Hepatic stellate cell (primary cell): ENCODE data around the gene FOXJ3.

ENCODE experiments used
- DNase-seq: peaks from one replicate; pipeline ENCODE4 v3.0.0; 2011; ENCODE audit warnings: low spot score

The FOXJ3 gene

DNA sequence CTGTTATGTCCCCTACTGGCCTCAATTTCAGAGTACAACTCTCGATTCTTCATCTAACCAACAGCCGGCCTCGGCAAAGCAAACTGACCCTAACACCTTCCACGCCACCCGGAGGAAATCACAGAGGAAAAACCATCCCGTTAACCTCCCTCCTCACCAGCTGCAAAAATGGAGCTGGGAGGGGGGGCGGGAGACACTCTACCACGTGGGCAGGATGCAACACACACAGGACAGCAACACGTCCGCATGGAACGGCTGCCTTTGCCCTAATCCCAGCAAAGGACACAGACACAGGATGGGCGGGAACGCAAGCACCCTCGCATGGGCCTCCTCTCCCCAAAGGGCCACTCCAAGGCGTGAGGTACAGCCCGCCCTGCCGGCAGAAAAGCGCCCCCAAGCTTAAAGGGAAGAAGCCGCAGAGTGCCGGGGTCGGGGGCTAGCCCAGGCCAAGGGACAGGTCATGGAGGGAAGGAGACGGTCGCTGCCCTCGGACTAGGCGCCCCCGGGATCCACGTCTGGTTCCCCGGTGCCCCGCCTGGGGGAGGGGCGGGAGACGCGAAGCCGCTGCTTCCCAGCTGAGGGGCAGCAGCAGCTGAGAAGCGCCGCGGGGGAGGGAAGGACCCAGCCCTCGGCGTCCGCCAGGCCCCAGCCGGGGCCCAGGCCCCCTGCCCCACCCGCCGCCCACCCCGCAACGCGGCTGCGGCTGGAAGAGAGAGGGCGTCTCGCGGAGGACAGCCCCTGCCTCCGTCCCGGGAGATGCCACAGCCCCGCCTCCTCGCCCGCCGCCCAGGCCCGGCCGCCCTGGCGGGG is 590 bp downstream of the FOXJ3 start:
- DNase-seq, result peak; percentile 72

DNA sequence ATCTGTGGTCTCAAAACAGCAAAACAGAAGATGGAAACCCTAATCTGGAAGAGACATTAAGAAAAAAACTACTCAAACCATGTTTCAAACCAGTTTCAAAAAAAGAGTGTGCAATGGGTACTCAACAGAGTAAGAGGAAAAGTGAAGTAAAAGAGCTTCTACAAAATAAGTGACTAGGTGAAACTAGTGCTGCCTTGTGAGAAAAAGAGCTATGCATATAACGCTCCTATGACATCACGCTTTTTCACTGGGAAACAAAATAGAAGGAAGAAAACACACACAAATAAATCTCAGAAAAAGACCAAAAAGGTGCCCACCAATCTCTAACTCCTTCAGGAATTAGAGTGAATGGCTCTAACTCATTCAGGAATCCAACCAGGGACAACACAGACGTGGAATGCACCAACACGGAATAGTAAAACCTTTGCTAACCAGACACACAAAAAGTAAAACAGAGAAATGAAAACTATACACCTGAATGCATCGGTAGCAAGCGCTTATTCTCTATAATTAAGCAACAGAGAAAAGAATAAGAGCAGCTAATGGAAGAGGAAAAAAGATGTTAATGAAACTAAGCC is 1.3 kb downstream of the FOXJ3 start:
- DNase-seq, result no peak

- DNase-seq, result no peak
Observed at GRCh38 chr1:42332877-42333276, 2.2 kb downstream of the FOXJ3 start.

GRCh38 chr1:42330215-42330614 is 4.8 kb downstream of the FOXJ3 start:
- DNase-seq, result no peak

- no peak for DNase-seq
Observed at GRCh38 chr1:42328916-42329496, 6.0 kb downstream of the FOXJ3 start.

GRCh38 chr1:42328047-42328625 is 6.9 kb downstream of the FOXJ3 start:
- DNase-seq, result no peak

GRCh38 chr1:42325014-42325402 is 10.0 kb downstream of the FOXJ3 start:
- no peak for DNase-seq

DNA sequence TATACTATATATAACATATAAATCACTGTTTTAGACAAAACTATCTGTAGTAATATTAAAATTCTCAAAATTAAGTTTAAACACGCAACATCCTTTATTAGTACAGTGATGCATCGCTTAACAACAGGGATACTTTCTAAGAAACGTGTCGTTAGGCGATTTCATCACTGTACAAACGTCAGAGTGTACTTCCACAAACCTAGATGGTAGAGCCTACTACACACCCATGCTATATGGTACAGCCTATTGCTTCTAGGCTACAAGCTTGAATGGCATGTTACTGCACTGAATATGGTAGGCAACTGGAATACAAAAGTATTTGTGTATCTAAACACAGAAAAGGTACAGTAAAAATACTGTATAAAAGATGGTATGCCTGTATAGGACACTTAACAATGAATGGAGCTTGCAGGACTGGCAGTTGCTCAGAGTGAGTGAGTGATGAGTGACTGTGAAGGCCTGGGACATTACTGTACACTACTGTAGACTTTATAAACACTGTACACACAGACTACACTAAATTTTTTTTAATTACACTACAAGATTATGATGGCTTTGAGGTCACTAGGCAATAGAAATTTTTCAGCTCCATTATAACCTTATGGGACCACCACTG is 10.5 kb downstream of the FOXJ3 start:
- DNase-seq, result no peak

DNA sequence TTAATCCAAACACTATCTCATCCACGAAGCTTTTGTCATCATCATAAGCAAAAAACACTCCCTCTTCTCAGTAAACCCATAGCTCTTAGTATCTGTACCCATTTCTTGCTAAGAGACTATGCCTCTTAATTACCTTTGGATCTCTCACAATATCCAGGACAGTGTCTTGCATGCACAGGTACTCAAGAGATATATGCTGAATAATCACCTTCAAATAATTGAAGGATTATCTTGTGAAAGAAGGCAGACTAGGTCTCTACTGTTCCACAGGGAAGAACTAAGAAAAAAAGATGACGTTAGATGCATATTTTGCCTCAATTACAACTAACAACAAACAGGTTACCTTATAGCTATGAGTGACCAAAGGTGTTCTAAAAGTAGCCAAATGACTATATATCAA is 11.5 kb downstream of the FOXJ3 start:
- DNase-seq, result no peak

DNA sequence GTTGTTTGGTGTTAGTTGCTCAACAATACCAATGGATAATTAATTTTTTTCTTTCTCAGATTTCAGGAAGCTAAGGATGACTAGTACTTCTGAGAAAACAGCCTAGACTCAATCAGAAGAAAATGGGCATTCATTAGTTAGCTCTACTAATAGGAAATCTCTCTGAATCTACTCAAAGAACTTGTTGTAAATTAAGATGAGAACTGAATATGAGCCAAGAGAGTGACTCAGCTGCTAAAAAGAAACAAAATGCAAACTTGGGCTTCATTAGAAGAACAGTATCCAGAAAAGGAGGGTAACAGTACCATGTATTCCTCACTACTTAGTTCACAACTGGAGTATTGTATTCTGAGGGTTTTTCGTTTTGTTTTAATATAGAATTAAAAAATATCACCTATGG is 12.5 kb downstream of the FOXJ3 start:
- DNase-seq, result no peak

DNA sequence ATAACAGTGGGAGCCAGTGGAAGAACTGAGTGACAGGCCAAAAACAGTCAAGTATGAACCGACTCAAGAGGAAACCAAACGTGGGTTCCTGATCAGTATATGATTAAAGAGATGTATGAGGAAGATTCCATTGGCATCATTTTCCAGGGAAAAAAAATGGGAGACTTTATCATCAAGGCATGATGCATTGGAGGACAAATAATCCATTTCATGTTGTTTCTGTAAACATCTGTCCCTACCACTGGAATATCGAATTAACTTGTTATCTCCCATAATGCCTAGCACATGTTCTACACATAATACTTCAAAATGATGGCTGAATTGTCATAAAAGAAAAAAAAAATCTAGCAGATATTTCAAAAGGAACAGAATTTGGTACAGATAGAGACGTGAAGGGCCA is 13.3 kb downstream of the FOXJ3 start:
- no peak for DNase-seq

DNA sequence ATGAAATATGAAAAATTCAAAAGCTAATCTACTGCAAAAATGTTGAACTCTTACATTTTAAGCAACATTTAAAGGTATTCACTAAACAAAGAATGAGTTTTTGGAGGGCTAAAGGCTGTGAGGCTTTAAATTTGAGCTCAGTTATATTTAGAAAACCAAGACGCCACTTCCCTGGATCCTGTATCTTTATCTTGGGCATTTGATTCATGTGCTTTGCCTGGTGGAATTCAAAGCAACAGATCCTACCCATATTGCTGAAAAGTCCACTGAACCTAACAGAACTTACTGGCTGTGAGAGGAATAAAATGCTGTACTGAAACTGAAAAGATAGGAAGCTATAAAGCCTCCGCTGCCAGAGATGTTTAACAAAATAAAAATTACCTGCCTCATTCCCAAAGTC is 14.3 kb downstream of the FOXJ3 start:
- no peak for DNase-seq

- DNase-seq, result no peak
Observed at GRCh38 chr1:42319871-42320484, 15.1 kb downstream of the FOXJ3 start.

DNA sequence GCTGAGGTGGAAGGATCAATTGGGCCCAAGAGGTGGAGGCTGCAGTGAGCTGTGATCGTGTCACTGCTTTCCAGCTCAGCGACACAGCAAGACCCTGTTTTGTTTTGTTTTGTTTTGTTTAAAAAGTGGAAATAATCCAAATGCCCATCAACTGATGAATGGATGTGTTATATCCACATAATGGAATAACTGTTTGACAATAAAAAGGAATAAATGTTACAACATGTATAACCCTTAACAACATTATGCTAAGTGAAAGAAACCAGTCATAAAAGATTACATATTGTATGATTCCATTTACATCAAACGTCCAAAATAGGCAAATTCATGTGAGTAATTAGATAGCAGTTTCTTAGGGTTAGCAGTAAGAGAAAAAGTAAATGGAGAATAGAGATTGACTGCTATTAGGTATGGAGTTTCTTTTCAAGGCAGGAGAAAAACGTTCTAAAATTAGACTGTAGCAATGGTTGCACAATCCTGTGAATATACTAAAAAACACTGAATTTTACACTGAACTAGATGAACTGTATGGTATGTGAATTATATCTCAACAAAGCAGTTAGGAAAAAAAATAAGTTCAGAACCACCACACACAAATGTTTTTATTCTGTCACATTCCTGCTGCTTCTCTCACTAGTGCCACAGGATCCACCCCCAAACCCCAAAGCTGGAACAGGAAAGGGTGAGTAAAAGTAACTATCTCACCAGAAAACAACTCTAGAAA is 15.7 kb downstream of the FOXJ3 start:
- peak; percentile 33 for DNase-seq

DNA sequence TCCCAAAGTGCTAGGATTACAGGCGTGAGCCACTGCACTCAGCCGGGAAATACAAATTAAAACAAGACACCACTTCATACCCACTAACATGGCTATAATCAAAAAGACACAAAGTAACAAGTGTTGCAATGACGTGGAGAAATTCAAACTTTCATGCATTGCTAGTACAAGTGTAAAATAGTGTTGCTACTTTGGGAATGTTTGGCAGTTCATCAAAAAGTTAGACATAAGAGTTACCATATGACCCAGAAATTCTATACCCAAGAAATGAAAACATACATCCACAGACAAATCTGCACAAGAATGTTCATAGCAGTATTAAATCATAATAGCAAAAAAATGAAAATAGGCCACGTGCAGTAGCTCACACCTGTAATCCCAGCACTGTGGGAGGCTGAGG is 16.4 kb downstream of the FOXJ3 start:
- no peak for DNase-seq

DNA sequence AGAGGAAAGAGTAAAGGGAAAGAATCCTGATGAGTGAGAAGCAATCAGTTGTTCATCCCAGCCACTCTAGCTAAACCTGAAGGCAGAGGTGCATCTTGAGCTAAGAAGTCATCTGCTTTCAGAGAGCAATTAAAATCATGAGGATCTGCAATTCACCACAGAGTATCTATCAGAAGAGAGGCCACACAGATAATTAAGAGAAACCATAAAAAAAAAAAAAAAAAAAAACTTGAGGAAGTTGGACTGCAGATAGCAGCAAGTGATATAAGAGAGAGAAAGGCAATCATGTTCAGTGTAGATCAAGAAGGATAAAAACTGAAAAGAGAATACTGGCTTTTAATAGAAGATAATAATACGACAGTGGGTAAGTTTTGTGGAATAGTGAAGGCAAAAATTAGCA is 17.7 kb downstream of the FOXJ3 start:
- DNase-seq, result no peak

GRCh38 chr1:42316292-42316691 is 18.7 kb downstream of the FOXJ3 start:
- DNase-seq, result no peak

DNA sequence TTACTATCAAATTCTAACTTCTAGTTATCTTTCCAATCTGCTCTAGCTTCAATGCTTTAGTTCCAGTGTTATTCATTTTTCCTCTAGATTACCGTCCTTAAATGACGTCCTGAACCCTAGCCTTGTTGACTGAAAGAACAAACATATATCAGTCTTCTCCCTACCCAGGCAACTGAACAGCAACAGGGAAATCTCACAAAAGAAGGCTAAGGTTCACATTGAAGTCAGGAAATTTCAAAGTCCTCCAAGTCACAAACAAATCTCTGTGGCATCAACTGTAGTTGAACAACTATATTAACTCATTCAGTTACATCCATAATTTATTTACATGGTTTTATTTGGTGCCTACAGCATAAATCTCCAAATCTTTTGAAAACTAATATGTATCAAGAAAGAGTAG is 19.5 kb downstream of the FOXJ3 start:
- DNase-seq, result no peak

DNA sequence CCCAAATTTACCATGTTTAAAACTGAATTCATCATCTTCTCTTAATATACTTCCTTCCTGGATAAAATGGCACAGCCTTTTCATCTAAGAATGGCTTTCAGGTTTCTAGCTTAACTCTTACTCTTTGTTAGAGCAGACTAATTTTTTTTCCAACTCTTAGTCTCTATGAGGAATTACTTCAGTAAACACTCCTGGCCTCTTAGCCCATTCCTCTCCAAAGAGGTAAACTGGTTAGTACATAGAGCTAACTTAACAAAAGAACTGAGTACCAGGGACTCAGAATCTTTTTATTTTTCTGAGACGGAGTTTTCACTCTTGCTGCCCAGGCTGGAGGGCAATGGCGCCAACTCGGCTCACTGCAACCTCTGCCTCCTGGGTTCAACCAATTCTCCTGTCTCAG is 21.1 kb downstream of the FOXJ3 start:
- DNase-seq, result no peak

DNA sequence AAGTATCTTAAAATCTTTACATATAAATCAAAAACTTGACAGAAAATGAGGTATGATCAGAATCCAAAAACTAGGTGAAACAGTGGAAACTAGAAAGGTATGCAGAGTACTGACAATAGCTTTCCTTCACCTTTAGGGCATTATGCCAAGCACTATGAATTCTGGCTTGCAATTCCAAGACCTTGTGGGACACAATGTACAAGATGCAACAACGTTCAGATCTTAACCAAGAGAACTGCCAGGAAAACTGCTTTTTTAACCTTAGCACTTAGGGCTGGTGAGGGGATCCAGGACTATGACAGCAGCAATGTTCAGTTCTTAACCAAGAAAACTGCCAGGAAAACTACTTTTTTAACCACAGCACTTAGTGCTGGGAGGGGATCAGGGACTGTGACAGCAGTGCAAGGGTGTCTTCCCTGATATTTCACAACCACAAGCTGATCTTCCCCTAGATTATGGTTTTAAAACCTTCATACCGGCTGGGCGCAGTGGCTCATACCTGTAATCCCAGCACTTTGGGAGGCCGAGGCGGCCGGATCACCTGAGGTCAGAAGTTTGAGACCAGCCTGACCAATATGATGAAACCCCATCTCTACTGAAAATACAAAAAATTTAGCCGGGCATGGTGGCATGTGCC is 22.3 kb downstream of the FOXJ3 start:
- no peak for DNase-seq

DNA sequence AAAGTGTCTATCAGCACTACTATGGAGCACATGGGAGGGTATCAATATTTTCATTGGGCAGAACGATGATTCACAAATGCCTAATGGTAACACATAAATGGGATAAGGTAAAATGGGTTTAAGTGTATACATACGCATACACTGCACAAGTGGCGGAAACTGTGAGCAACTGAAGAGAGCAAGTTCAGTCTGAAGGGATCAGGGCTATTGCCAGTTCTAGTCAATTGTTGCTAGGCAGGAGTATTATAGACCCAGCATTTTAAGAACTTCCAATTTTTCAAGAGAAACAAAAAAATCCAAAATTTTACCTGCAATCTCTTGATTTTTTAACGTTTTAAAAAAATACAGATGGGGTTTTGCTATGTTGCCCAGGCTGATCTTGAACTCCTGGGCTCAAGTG is 23.1 kb downstream of the FOXJ3 start:
- DNase-seq, result no peak
